Gastrocnemius medialis (tissue), 4 donors: ENCODE data around the gene SYCE1L. TPM values are rescaled to one million over a fixed set of nuclear protein-coding genes. Genes with fewer than 3 reads are reported as not detected.

Experiments
- ATAC-seq, 2 donors: fragments of 150-250 bp; one replicate each; pipeline ENCODE4 v1.9.1; 2016
- DNase-seq, 2 donors: peaks; one replicate each; pipeline ENCODE4 v3.0.0-alpha.2; 2019
- H3K27ac ChIP-seq, 4 donors: fragments of 200-600 bp; sonication (generic); 1 replicate in 1 of 4; 2 replicates in 3 of 4; pipeline ENCODE4 v1.5.1; 2016 to 2018; ENCODE audit warnings: mild to moderate bottlenecking in 2 of 4, moderate library complexity in 1 of 4
- H3K27me3 ChIP-seq, 3 donors: fragments of 200-600 bp; sonication (generic) in 2 of 3; 1 replicate in 1 of 3; 2 replicates in 2 of 3; pipeline versions ENCODE4 v1.5.1 to v1.6.0; 2016 to 2019; ENCODE audit warnings: mild to moderate bottlenecking in 1 of 3, moderate library complexity in 1 of 3
- H3K36me3 ChIP-seq, 2 donors: fragments of 200-600 bp; sonication (generic) in 1 of 2; one replicate each; pipeline ENCODE4 v1.5.1; 2017 to 2018
- H3K4me1 ChIP-seq, 2 donors: fragments of 200-600 bp; sonication (generic) in 1 of 2; one replicate each; pipeline ENCODE4 v1.5.1; 2016 to 2017; ENCODE audit warnings: mild to moderate bottlenecking in 2 of 2
- H3K4me3 ChIP-seq, 4 donors: fragments of 200-600 bp; sonication (generic) in 3 of 4; 1 replicate in 1 of 4; 2 replicates in 3 of 4; pipeline ENCODE4 v1.5.1; 2016 to 2019; ENCODE audit warnings: mild to moderate bottlenecking in 2 of 4
- H3K9me3 ChIP-seq, 3 donors: fragments of 200-600 bp; sonication (generic) in 2 of 3; 1 replicate in 1 of 3; 2 replicates in 2 of 3; pipeline ENCODE4 v1.5.1; 2016 to 2019
- POLR2A ChIP-seq, 2 donors: fragments of 450-650 bp; IDR thresholded peaks; one replicate each; pipeline ENCODE4 v1.6.1; 2017; ENCODE audit warnings: antibody characterized with exemption in 2 of 2, mild to moderate bottlenecking in 2 of 2, moderate library complexity in 2 of 2
- in situ Hi-C, 4 donors: fragments of 200-750 bp; cut with MboI; loops; one replicate each; pipeline versions ENCODE4 v1.15.0 to v1.8.0; 2017; ENCODE audit warnings: low sequenced_read_pairs in 4 of 4
- intact Hi-C: fragments of 100-400 bp; cut with DNase I; formaldehyde crosslinking; loops from one replicate; pipeline ENCODE4 v1.15.1; 2023; ENCODE audit warnings: low total_unique reads
- total RNA-seq, 4 donors: library from RNA; depleted of rRNA; stranded (reverse); fragments of >200 nt; gene quantifications; one replicate each; pipeline versions ENCODE4 v1.1.0 to v1.2.3, GENCODE V29; 2016
- TF ChIP-seq, protein P1 (sequence below), 5 experiments: fragments of 450-650 bp in 3 of 5; fragments of 200-600 bp in 2 of 5; sonication (generic) in 2 of 5; IDR thresholded peaks in 4 of 5; conservative IDR thresholded peaks in 1 of 5; 1 replicate in 4 of 5; 2 replicates in 1 of 5; pipeline ENCODE4 v1.5.1; 2016 to 2019; ENCODE audit warnings: antibody characterized with exemption in 5 of 5, mild to moderate bottlenecking in 3 of 5, moderate library complexity in 3 of 5

The SYCE1L gene
- total RNA-seq, 4 donors from 2014 or later: not detected

- no peak overlapping the region for H3K27ac ChIP-seq
- H3K9me3 ChIP-seq: no peaks in the 10 kb centered on the region
- no peak for ATAC-seq
- no peaks in the 10 kb centered on the region for H3K36me3 ChIP-seq
- intact Hi-C loops (no loop called here), in situ Hi-C loops (loop anchor here in 2 of 4 donors (25.0 kb wide), 1 partner anchor 716 kb away; no protein-coding TSS in a partner anchor)
- H3K27me3 ChIP-seq: no peaks in the 10 kb centered on the region
- no peak for DNase-seq
- H3K4me3 ChIP-seq: no peak overlapping the region
- TF ChIP-seq POLR2A (IDR thresholded peaks at IDR 0.05): no peak
- TF ChIP-seq, protein P1, sequence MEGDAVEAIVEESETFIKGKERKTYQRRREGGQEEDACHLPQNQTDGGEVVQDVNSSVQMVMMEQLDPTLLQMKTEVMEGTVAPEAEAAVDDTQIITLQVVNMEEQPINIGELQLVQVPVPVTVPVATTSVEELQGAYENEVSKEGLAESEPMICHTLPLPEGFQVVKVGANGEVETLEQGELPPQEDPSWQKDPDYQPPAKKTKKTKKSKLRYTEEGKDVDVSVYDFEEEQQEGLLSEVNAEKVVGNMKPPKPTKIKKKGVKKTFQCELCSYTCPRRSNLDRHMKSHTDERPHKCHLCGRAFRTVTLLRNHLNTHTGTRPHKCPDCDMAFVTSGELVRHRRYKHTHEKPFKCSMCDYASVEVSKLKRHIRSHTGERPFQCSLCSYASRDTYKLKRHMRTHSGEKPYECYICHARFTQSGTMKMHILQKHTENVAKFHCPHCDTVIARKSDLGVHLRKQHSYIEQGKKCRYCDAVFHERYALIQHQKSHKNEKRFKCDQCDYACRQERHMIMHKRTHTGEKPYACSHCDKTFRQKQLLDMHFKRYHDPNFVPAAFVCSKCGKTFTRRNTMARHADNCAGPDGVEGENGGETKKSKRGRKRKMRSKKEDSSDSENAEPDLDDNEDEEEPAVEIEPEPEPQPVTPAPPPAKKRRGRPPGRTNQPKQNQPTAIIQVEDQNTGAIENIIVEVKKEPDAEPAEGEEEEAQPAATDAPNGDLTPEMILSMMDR (IDR thresholded peaks at IDR 0.05 in 4 of 5, conservative IDR thresholded peaks at IDR 0.05 in 1 of 5): no peak
- no peaks in the 10 kb centered on the region for H3K4me1 ChIP-seq
Measured at GRCh38 chr16:77246150-77246549, 46.9 kb downstream of the SYCE1L start.

DNA sequence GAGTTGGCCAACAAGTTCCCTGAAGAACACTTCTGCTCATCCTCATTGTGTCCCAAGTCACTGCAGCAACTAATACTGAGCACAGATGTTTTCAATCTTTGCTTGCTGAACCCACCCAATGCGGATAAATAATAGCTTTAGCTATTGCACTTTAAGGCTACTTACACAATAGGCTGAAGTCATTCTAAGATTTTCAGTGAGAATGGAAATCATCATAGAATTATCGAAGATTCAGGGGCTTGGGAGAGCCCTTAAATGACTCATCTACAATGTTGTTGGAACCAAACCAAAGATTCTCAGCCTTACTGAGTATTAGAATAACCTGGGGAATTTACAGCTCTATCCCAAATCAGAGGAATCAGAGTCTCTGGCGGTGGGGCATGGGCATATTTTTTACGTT lies 51.2 kb downstream of the SYCE1L start:
- no peaks in the 10 kb centered on the region for H3K9me3 ChIP-seq
- TF ChIP-seq, protein P1 (IDR thresholded peaks at IDR 0.05 in 4 of 5, conservative IDR thresholded peaks at IDR 0.05 in 1 of 5): no peak
- no peak for TF ChIP-seq POLR2A (IDR thresholded peaks at IDR 0.05)
- in situ Hi-C loops: no loop called here
- ATAC-seq (no peak), DNase-seq (no peak)
- H3K4me3 ChIP-seq: no peak overlapping the region
- intact Hi-C loops: no loop called here
- H3K36me3 ChIP-seq: no peaks in the 10 kb centered on the region
- no peak overlapping the region for H3K27ac ChIP-seq
- H3K27me3 ChIP-seq: no peaks in the 10 kb centered on the region
- H3K4me1 ChIP-seq: no peaks in the 10 kb centered on the region

Other genes starting within 250 kb of the SYCE1L start
- 10 to 100 TPM in 2 of 4 donors, 1 to 10 TPM in 2; 6.6 to 14.6 (median 10.6) TPM for gene MON1B, start 8.2 kb upstream of the SYCE1L start, total RNA-seq
- under 1 TPM in 1 of 4 donors, not detected in 3; 0.82 TPM for gene ADAMTS18, start 235.6 kb downstream of the SYCE1L start, total RNA-seq